22Rv1 (cell line): Measurements from ENCODE around the gene MEOX2.

Experiments
- CTCF ChIP-seq: fragments of 450-650 bp; IDR thresholded peaks from 2 replicates; pipeline ENCODE4 v1.5.1; 2017; ENCODE audit warnings: mild to moderate bottlenecking
- ZFX ChIP-seq: fragments of 450-650 bp; IDR thresholded peaks from 2 replicates; pipeline ENCODE4 v1.6.1; 2017; ENCODE audit warnings: antibody characterized with exemption, borderline replicate concordance

- TF ChIP-seq CTCF, result no peak
- no peak for TF ChIP-seq ZFX
Measured at GRCh38 chr7:15603124-15603523, 83.4 kb downstream of the MEOX2 start.
